Measurements from ENCODE around the gene DNAH9.

DNA sequence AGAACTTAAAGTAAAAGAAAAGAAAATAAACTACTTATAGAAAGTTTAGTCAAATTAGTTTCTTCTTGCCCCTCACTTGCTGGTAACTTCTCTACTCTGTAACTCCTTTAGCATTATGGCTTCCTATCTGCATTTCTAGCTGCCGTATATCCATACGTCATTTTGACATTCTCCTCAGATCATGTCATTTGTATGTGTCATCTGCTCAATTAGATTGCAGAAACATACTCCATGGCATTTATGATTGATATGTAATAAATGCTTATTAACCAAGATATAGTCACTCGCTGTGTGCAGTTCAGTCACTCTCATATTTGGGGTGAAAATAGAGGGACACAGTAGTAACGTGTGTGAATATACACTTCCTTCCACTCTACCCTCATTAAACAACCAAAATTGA, 295.6 kb downstream of the DNAH9 start:
- no peak for TF ChIP-seq POLR2A (IDR thresholded peaks at IDR 0.05)
- TF ChIP-seq, protein P1, sequence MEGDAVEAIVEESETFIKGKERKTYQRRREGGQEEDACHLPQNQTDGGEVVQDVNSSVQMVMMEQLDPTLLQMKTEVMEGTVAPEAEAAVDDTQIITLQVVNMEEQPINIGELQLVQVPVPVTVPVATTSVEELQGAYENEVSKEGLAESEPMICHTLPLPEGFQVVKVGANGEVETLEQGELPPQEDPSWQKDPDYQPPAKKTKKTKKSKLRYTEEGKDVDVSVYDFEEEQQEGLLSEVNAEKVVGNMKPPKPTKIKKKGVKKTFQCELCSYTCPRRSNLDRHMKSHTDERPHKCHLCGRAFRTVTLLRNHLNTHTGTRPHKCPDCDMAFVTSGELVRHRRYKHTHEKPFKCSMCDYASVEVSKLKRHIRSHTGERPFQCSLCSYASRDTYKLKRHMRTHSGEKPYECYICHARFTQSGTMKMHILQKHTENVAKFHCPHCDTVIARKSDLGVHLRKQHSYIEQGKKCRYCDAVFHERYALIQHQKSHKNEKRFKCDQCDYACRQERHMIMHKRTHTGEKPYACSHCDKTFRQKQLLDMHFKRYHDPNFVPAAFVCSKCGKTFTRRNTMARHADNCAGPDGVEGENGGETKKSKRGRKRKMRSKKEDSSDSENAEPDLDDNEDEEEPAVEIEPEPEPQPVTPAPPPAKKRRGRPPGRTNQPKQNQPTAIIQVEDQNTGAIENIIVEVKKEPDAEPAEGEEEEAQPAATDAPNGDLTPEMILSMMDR (IDR thresholded peaks at IDR 0.05): no peak
